Right ventricle myocardium inferior (tissue), 1 donor: Measurements from ENCODE around the gene TMA7B. TPM values are rescaled to one million over a fixed set of nuclear protein-coding genes. Genes with fewer than 3 reads are reported as not detected.

ENCODE experiments used
- ATAC-seq: fragments of 200-7000 bp; cut with Tn5 transposase; one replicate; pipeline ENCODE4 v1.9.1; 2020; ENCODE audit warnings: mild to moderate bottlenecking, moderate library complexity
- DNase-seq: peaks from one replicate; pipeline ENCODE4 v3.0.0; 2021; ENCODE audit errors: missing footprints
- intact Hi-C: fragments of 100-400 bp; cut with DNase I; formaldehyde crosslinking; loops from one replicate; pipeline ENCODE4 v1.11.0; 2022
- long read RNA-seq: library from polyadenylated mRNA; unstranded; transcript quantifications from one replicate; pipeline ENCODE4 v2.0.0, GENCODE V29; 2021
- total RNA-seq: library from RNA; stranded (reverse); fragmentation: NEBNext Ultra II Directional; extraction: Animal tissue kit (Norgen Biotek cat#: 25700); gene quantifications from one replicate; pipeline ENCODE4 v1.2.1, GENCODE V29; 2021
- donor health status: DM: no; HTN: yes; CAD: no; lungs with severe emphysema.

TMA7B gene
- not detected for total RNA-seq
- long read RNA-seq, result 0 reads

GRCh38 chr22:39959640-39960447 is at the start of gene TMA7B:
TSS of gene TMA7B (plus strand) at chr22:39960397. CDS start at chr22:39964375, 3,978 bp downstream.
- no peak for DNase-seq
- no peak for ATAC-seq
- intact Hi-C loops, result no loop called here

DNA sequence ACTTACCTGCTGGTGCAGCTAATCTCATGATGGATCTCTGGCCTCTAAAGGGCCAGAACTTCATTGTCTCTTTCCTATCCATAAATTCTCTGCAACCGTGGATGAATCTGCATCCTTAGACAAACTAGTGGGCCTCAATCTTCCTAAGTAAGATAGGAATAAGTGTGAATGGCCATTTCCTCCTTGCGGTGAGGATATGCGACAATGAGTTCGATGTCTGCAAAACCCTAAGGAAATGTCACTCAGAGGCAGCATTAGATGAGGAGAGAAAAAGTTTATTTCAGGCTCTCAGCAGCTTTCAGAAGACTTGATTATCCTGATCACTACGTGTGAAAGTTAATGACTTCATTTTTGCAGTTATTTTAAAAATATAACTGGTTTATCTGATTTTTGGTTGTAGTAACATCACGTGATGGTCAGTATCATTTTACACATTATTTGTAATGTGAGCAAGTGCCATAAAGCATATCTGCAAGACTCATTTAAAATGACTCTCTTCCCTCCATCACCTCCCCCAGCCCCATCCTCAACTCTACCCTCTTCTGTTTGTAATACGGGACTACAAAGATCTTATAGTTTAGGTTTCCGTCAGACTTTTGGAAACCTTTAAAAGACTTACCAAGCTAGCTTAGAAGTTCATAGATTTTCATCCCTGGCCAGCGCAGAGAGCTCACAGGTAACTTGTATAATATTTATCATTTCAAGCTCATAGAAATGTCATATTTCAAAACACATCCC is 49.2 kb upstream of the TMA7B start:
- DNase-seq (no peak), ATAC-seq (no peak)
- intact Hi-C loops, result no loop called here

GRCh38 chr22:39913321-39913720 is 46.9 kb upstream of the TMA7B start:
- ATAC-seq, result no peak
- intact Hi-C loops, result no loop called here
- DNase-seq, result no peak

DNA sequence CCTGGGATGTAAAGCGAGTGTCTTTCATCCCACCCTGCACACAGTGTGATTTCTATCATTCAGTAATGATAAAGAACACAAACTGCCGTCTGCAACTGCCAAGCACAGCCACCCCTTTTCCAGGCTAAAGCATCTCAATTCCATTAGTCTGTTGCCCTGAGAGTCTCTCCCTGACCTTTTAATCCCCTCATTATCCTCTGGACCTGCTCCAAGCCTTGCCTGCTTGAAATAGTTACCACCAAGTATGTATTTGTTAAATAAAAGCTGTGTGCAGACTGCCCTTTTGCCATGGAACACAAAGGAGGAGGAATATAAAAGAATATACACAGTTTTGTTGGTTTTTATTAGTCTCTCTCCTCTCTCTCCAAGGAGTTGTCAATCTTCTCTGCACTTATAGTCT is 46.3 kb upstream of the TMA7B start:
- no peak for ATAC-seq
- DNase-seq, result no peak
- intact Hi-C loops, result no loop called here

- intact Hi-C loops, result no loop called here
- ATAC-seq (no peak), DNase-seq (no peak)
Observed at GRCh38 chr22:39914584-39914983, 45.6 kb upstream of the TMA7B start.

GRCh38 chr22:39915295-39915726 is 44.9 kb upstream of the TMA7B start:
- DNase-seq (no peak), ATAC-seq (no peak)
- intact Hi-C loops, result no loop called here

- intact Hi-C loops, result no loop called here
- DNase-seq, result no peak
- ATAC-seq, result no peak
Observed at GRCh38 chr22:39916496-39916895, 43.7 kb upstream of the TMA7B start.

- no peak for ATAC-seq
- intact Hi-C loops, result no loop called here
- no peak for DNase-seq
Observed at GRCh38 chr22:39917197-39917643, 43.0 kb upstream of the TMA7B start.

- intact Hi-C loops, result no loop called here
- DNase-seq (no peak), ATAC-seq (no peak)
Observed at GRCh38 chr22:39917776-39918495, 42.3 kb upstream of the TMA7B start.

GRCh38 chr22:39920134-39920743 is 40.0 kb upstream of the TMA7B start:
- ATAC-seq, result no peak
- intact Hi-C loops, result no loop called here

GRCh38 chr22:39923696-39924095 is 36.5 kb upstream of the TMA7B start:
- no peak for ATAC-seq

More at GRCh38 chr22:39920134-39920743, 40.0 kb upstream of the TMA7B start:
- DNase-seq, result no peak

GRCh38 chr22:39924286-39924685 is 35.9 kb upstream of the TMA7B start:
- intact Hi-C loops, result no loop called here

More at GRCh38 chr22:39923696-39924095, 36.5 kb upstream of the TMA7B start:
- DNase-seq, result no peak
- intact Hi-C loops, result no loop called here

DNA sequence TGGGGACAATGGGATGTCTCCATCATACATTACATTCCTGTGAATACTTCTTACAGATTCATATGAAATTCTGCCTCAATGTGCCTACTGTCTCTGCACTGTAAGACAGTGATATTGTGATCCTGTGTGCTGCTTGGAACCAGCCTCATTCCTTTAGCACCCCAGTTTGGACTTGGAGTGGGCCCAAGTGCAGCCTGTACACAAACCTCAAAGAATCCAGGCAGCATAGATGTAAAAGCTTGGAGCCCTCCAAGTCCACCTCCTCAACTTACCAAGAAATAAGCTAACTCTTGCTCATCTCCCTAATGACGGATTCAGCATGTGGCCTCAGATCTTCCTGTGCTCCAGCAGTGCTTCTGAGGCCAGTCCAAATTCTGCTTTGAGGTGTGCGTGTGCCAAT is 34.9 kb upstream of the TMA7B start:
- ATAC-seq (no peak), DNase-seq (no peak)
- intact Hi-C loops, result no loop called here

More at GRCh38 chr22:39924286-39924685, 35.9 kb upstream of the TMA7B start:
- DNase-seq, result no peak
- no peak for ATAC-seq

GRCh38 chr22:39925909-39926679 is 34.1 kb upstream of the TMA7B start:
- intact Hi-C loops, result no loop called here
- ATAC-seq, result no peak
- no peak for DNase-seq

- ATAC-seq, result no peak
- intact Hi-C loops, result no loop called here
- DNase-seq, result no peak
Observed at GRCh38 chr22:39926753-39927152, 33.4 kb upstream of the TMA7B start.

GRCh38 chr22:39927544-39927943 is 32.7 kb upstream of the TMA7B start:
- no peak for DNase-seq
- intact Hi-C loops, result no loop called here
- ATAC-seq, result no peak

GRCh38 chr22:39928536-39929520 is 31.4 kb upstream of the TMA7B start:
- intact Hi-C loops, result no loop called here
- no peak for ATAC-seq
- no peak for DNase-seq
